ELR (cell line): ENCODE data around the gene PPFIBP2.
"Not testable (repeated sequence)": the region's sequence is repeated elsewhere in the genome, so short reads cannot be mapped to it uniquely, and the experiment has no call there.

ENCODE experiments used
- DNase-seq: peaks from one replicate; pipeline ENCODE4 v3.0.0-alpha.2; 2015; ENCODE audit warnings: low read depth

The PPFIBP2 gene

GRCh38 chr11:7499081-7499480 lies 14.7 kb upstream of the PPFIBP2 start:
- no peak for DNase-seq

- no peak for DNase-seq
These were observed 13.5 kb upstream of the PPFIBP2 start for GRCh38 chr11:7500251-7500650.

GRCh38 chr11:7501251-7501650 lies 12.5 kb upstream of the PPFIBP2 start:
- DNase-seq = no peak

GRCh38 chr11:7501894-7502293 lies 11.9 kb upstream of the PPFIBP2 start:
- no peak for DNase-seq

GRCh38 chr11:7506243-7506642 lies 7.6 kb upstream of the PPFIBP2 start:
- DNase-seq = no peak

- no peak for DNase-seq
These were observed 5.7 kb upstream of the PPFIBP2 start for GRCh38 chr11:7508087-7508486.

- no peak for DNase-seq
These were observed 3.8 kb upstream of the PPFIBP2 start for GRCh38 chr11:7509966-7510365.

- DNase-seq = no peak
These were observed 2.4 kb upstream of the PPFIBP2 start for GRCh38 chr11:7511401-7511800.

- DNase-seq = no peak
These were observed 1.1 kb upstream of the PPFIBP2 start for GRCh38 chr11:7512525-7513233.

- DNase-seq = no peak
These were observed 346 bp downstream of the PPFIBP2 start for GRCh38 chr11:7514099-7514591.

GRCh38 chr11:7515447-7515886 lies 1.7 kb downstream of the PPFIBP2 start:
- DNase-seq = no peak

- DNase-seq = no peak
These were observed 2.7 kb downstream of the PPFIBP2 start for GRCh38 chr11:7516475-7516874.

GRCh38 chr11:7517743-7518142 lies 3.9 kb downstream of the PPFIBP2 start:
- DNase-seq = not testable (repeated sequence)

- no peak for DNase-seq
These were observed 5.2 kb downstream of the PPFIBP2 start for GRCh38 chr11:7518811-7519562.

- DNase-seq = no peak
These were observed 6.5 kb downstream of the PPFIBP2 start for GRCh38 chr11:7520011-7520942.

- no peak for DNase-seq
These were observed 7.2 kb downstream of the PPFIBP2 start for GRCh38 chr11:7520981-7521487.

- DNase-seq = no peak
These were observed 8.3 kb downstream of the PPFIBP2 start for GRCh38 chr11:7522121-7522520.

GRCh38 chr11:7522546-7522945 lies 8.7 kb downstream of the PPFIBP2 start:
- no peak for DNase-seq

GRCh38 chr11:7523416-7524210 lies 9.8 kb downstream of the PPFIBP2 start:
- DNase-seq = no peak

GRCh38 chr11:7524462-7525235 lies 10.8 kb downstream of the PPFIBP2 start:
- no peak for DNase-seq
